WERI-Rb-1 (cell line): ENCODE data around the gene MN1.

Experiments used
- DNase-seq: peaks from one replicate; pipeline ENCODE4 v3.0.0-alpha.2; 2020
- H3K27ac ChIP-seq: fragments of 250-450 bp; sonication (Bioruptor Pico); 2 replicates; pipeline ENCODE4 v1.5.1; 2020; ENCODE audit warnings: mild to moderate bottlenecking, moderate library complexity
- H3K27me3 ChIP-seq: fragments of 250-450 bp; sonication (Bioruptor Pico); 2 replicates; pipeline ENCODE4 v1.5.1; 2021; ENCODE audit warnings: mild to moderate bottlenecking, low read depth, moderate library complexity; ENCODE audit not compliant: insufficient read depth, severe bottlenecking
- H3K36me3 ChIP-seq: fragments of 250-450 bp; sonication (Bioruptor Pico); 2 replicates; pipeline ENCODE4 v1.5.1; 2020; ENCODE audit warnings: mild to moderate bottlenecking, moderate library complexity
- H3K4me3 ChIP-seq: 2 replicates; pipeline ENCODE4 v1.5.1; 2011; ENCODE audit warnings: low read depth, mild to moderate bottlenecking, control low read depth, low read length
- H3K9me3 ChIP-seq: fragments of 250-450 bp; sonication (Bioruptor Pico); 2 replicates; pipeline ENCODE4 v1.5.1; 2021; ENCODE audit warnings: mild to moderate bottlenecking, moderate library complexity; ENCODE audit not compliant: severe bottlenecking
- TF ChIP-seq, protein P1 (sequence below): IDR thresholded peaks from 2 replicates; pipeline ENCODE4 v1.5.1; 2011; ENCODE audit warnings: low read depth, mild to moderate bottlenecking, control low read depth, inconsistent platforms, low read length

MN1 gene

DNA sequence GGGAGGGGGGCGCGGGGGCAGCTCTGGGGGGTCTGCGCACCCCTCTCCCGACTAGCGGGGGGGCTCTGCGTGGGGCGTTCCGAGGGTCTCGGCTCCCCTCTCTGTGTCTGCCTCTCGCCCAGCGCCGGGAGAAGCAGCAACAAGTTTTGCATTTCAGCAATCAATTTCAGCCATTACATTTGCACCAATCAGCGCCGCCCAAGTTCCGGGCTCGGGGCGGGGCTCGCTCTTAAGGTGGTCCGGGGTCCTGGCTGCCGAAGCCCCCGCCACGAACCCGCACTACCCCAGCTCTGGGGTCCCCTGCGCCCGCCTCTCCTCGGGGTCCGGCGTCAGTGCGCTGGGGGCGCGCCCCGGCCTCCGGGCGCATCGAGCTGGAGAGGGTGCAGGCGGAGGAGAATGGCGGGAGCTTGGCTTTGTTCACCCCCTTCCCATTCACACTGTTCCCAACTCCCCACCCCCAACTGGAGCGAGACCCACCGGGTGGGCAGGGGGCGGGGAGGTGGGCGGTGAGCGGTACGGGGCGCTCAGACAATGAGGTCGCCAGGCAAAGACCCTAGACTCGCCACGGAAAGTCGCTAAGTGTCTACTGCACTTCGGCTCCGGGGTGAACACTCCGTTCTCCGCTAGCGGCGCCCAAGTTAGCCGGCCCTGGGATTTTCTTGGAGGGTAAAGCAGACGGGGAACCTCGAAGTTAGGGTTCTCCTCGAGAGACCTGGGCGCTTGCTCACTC lies at the start of gene MN1:
TSS of gene MN1 (minus strand) at position 141 of the 730 bp plus-strand sequence. CDS start 1,213 bp downstream, outside the sequence.
- no peak for DNase-seq
- no peaks in the 10 kb centered on the region for H3K36me3 ChIP-seq
- H3K27ac ChIP-seq: no peak within 1 kb of the TSS
- peak within 1 kb of the TSS; percentile 60 for H3K4me3 ChIP-seq
- H3K9me3 ChIP-seq: no peaks in the 10 kb centered on the region
- TF ChIP-seq, protein P1, sequence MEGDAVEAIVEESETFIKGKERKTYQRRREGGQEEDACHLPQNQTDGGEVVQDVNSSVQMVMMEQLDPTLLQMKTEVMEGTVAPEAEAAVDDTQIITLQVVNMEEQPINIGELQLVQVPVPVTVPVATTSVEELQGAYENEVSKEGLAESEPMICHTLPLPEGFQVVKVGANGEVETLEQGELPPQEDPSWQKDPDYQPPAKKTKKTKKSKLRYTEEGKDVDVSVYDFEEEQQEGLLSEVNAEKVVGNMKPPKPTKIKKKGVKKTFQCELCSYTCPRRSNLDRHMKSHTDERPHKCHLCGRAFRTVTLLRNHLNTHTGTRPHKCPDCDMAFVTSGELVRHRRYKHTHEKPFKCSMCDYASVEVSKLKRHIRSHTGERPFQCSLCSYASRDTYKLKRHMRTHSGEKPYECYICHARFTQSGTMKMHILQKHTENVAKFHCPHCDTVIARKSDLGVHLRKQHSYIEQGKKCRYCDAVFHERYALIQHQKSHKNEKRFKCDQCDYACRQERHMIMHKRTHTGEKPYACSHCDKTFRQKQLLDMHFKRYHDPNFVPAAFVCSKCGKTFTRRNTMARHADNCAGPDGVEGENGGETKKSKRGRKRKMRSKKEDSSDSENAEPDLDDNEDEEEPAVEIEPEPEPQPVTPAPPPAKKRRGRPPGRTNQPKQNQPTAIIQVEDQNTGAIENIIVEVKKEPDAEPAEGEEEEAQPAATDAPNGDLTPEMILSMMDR: no peak
- peaks cover 2% of the 10 kb centered on the region for H3K27me3 ChIP-seq

DNA sequence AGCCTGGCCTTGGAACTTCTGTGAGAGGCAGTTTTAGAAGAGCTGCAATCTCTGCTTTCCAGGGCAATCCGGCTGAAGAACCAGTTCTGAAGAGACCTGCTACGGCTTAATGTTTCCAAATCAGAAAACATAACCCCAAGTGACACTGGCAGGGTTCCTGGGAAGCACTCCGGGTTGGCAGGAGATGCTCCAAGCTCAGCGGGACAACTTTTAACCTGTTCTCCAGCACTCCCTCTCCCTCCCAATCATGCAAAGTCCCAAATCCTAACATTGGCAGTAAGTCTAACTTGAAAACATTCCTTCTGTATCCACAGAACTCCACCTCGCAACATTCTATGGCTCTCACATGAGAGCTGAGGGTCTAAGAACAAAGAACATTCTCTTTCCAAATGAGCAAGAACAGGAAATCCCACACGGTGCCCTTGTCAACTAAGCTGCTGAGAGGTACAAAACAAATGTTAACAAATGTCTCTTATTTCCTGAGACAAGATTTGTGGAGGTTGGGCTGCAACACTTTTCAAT lies 48.5 kb upstream of the MN1 start:
- no peak overlapping the region for H3K4me3 ChIP-seq
- H3K36me3 ChIP-seq: peaks cover 47% of the 10 kb centered on the region
- no peaks in the 10 kb centered on the region for H3K27me3 ChIP-seq
- TF ChIP-seq, protein P1: no peak
- no peak overlapping the region for H3K27ac ChIP-seq
- no peak for DNase-seq
- no peaks in the 10 kb centered on the region for H3K9me3 ChIP-seq

DNA sequence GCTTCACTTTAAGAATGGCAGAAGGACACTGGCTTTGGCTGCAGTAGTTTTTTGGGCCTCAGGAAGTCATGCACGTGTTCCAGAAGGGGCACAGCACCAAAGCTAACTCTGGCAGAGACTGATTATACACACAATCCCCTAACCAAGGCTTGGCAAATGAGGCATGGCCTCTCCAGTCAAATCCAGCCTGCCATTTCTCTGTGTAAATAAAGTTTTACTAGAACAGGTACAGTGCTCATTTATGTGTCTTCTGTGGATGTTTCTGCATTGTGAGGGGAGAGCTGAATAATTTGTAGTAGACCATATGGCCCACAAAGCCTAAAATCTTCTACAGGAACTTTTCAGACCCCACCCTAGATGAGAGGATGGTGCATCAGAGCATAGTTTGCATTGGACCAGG lies 46.4 kb upstream of the MN1 start:
- no peak overlapping the region for H3K4me3 ChIP-seq
- TF ChIP-seq, protein P1: no peak
- H3K9me3 ChIP-seq: no peaks in the 10 kb centered on the region
- no peak overlapping the region for H3K27ac ChIP-seq
- peaks cover 37% of the 10 kb centered on the region for H3K36me3 ChIP-seq
- H3K27me3 ChIP-seq: no peaks in the 10 kb centered on the region
- no peak for DNase-seq

DNA sequence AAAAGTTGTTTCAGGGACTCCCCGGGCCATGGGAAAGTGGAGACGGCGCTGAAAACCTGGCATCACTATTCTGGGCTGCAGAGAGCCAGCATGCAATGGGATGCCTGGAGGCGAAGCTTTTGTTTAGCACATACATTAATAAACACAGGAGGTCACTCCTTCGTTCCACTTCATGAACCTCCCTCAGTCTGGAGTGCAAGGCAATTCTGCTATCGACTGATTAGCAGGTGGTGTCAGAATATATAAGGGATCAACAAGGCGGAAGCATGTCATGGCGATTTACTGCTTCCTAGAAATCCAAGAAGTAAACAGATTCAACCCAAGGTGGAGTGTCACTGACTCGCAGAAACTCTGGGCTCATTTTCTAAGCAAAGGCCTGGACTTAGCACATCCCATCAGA lies 45.4 kb upstream of the MN1 start:
- H3K36me3 ChIP-seq: peaks cover 26% of the 10 kb centered on the region
- no peak overlapping the region for H3K27ac ChIP-seq
- DNase-seq: no peak
- no peaks in the 10 kb centered on the region for H3K9me3 ChIP-seq
- H3K4me3 ChIP-seq: no peak overlapping the region
- no peaks in the 10 kb centered on the region for H3K27me3 ChIP-seq
- TF ChIP-seq, protein P1: no peak

DNA sequence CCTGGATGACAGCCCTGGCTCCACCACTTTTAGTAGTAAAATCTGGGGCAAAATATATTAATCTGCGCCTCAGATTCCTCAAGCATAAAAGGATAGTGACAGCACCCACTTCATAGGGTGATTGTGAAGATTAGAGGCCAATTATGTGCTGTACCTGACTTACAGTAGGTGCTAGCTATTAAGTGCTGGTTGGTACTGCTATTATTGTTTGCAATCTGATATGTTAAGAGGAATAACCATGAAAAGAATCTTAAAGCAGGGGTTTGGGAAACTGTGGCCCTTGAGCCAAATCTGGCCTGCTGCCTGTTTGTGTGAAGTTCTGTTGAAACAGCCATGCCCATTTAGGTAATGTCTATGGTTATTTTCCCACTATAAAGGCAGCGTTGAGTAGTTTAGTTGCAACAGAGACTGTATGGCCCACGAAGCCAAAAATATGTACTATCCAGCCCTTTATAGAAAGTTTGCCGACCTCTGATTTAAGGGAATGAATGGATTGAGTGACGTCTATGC lies 44.7 kb upstream of the MN1 start:
- no peaks in the 10 kb centered on the region for H3K27me3 ChIP-seq
- TF ChIP-seq, protein P1: no peak
- no peak overlapping the region for H3K4me3 ChIP-seq
- peaks cover 20% of the 10 kb centered on the region for H3K36me3 ChIP-seq
- no peak overlapping the region for H3K27ac ChIP-seq
- H3K9me3 ChIP-seq: no peaks in the 10 kb centered on the region
- DNase-seq: no peak
